HepG2 (cell line): ENCODE measurements around the gene CHAF1A. TPM values are rescaled to one million over a fixed set of nuclear protein-coding genes. Genes with fewer than 3 reads are reported as not detected.

ENCODE experiments used
- ATAC-seq: fragments of 200-7000 bp; cut with Tn5 transposase; 3 replicates; pipeline ENCODE4 v1.9.1; 2020; ENCODE audit warnings: mild to moderate bottlenecking, moderate library complexity
- BruUV-seq: library from RNA; stranded (reverse); fragments of 400-500 nt; replicated peaks from 2 replicates; lab custom pipeline; 2021; lab: Mats Ljungman, UMichigan
- CTCF ChIA-PET: fragments of 300-600 bp; formaldehyde crosslinking; extraction: SDS; loops from one replicate; lab custom pipeline; 2021; ENCODE audit warnings: low total read pairs, inconsistent platforms, low intra/inter-chr PET ratio; lab: Yijun Ruan, JAX
- POLR2A ChIA-PET: fragments of 350-600 bp; sonication (Branson Sonifier 250); formaldehyde crosslinking; loops from one replicate; lab custom pipeline; 2020; ENCODE audit warnings: antibody characterized with exemption, inconsistent platforms; lab: Yijun Ruan, JAX
- DNase-seq: peaks from one replicate; pipeline ENCODE4 v3.0.0-alpha.2; 2015; ENCODE audit warnings: low spot score
- FAIRE-seq: peaks from 3 replicates; lab custom pipeline; 2011; peaks lifted over from hg19 to GRCh38; lab: Jason Lieb, UNC
- H2AFZ ChIP-seq: one replicate; pipeline ENCODE4 v1.6.1; 2011; ENCODE audit warnings: low read length, inconsistent platforms
- H3K27ac ChIP-seq: fragments of 300-600 bp; 3 replicates; pipeline ENCODE4 v1.8.0; 2011; ENCODE audit warnings: mixed run types, mild to moderate bottlenecking, mixed read lengths, low read length, inconsistent platforms; ENCODE audit not compliant: insufficient read depth; ENCODE audit errors: extremely low read length
- H3K27me3 ChIP-seq, 2 experiments: fragments of 200-600 bp in 1 of 2; 2 replicates in 1 of 2; 3 replicates in 1 of 2; pipeline versions ENCODE4 v1.6.0 to v1.8.0; 2011; ENCODE audit warnings: low read length in 2 of 2, mild to moderate bottlenecking in 2 of 2, moderate library complexity in 2 of 2, inconsistent platforms in 1 of 2; ENCODE audit not compliant: insufficient read depth in 2 of 2, control insufficient read depth in 1 of 2
- H3K36me3 ChIP-seq, 2 experiments: fragments of 200-600 bp in 1 of 2; replicated peaks in 1 of 2; 2 replicates in 1 of 2; 3 replicates in 1 of 2; pipeline versions ENCODE4 v1.5.1 to v1.8.0; 2011; ENCODE audit warnings: low read length in 2 of 2, inconsistent platforms in 1 of 2; ENCODE audit not compliant: insufficient read depth in 2 of 2, control insufficient read depth in 1 of 2
- H3K4me1 ChIP-seq: 2 replicates; pipeline ENCODE4 v1.5.1; 2012; ENCODE audit warnings: low read length, inconsistent platforms; ENCODE audit not compliant: insufficient read depth
- H3K4me2 ChIP-seq: 2 replicates; pipeline ENCODE4 v1.6.0; 2011; ENCODE audit warnings: low read depth, low read length, inconsistent platforms
- H3K4me3 ChIP-seq, 3 experiments: fragments of 200-600 bp in 1 of 3; sonication (generic), shearing (Covaris generic) in 1 of 3; replicated peaks in 1 of 3; 2 replicates each; pipeline ENCODE4 v1.5.1; 2011 to 2016; ENCODE audit warnings: low read length in 3 of 3, inconsistent platforms in 2 of 3, low read depth in 2 of 3, mild to moderate bottlenecking in 2 of 3, control low read depth in 1 of 3, mixed read lengths in 1 of 3; ENCODE audit not compliant: insufficient read depth in 1 of 3
- H3K79me2 ChIP-seq: one replicate; pipeline ENCODE4 v1.6.1; 2011; ENCODE audit warnings: low read length, inconsistent platforms; ENCODE audit not compliant: insufficient read depth
- H3K9ac ChIP-seq: 2 replicates; pipeline ENCODE4 v1.6.0; 2011; ENCODE audit warnings: mild to moderate bottlenecking, low read depth, low read length, inconsistent platforms; ENCODE audit not compliant: insufficient read depth
- H3K9me3 ChIP-seq: 2 replicates; pipeline ENCODE4 v1.5.1; 2012; ENCODE audit warnings: mild to moderate bottlenecking, low read length
- H4K20me1 ChIP-seq: 2 replicates; pipeline ENCODE4 v1.6.0; 2011; ENCODE audit warnings: inconsistent platforms, mild to moderate bottlenecking, low read length, moderate library complexity; ENCODE audit not compliant: insufficient read depth
- CAMTA2 ChIP-seq: sonication (generic); formaldehyde crosslinking; IDR thresholded peaks from 2 replicates; pipeline ENCODE4 v1.4.0; 2020; ENCODE audit warnings: mild to moderate bottlenecking, missing genetic modification reagents, borderline replicate concordance
- HINFP ChIP-seq: sonication (generic); formaldehyde crosslinking; IDR thresholded peaks from 2 replicates; pipeline ENCODE4 v1.4.0; 2020; ENCODE audit warnings: low read depth, mild to moderate bottlenecking, missing genetic modification reagents
- MXD1 ChIP-seq: sonication (generic); formaldehyde crosslinking; IDR thresholded peaks from 2 replicates; pipeline ENCODE4 v1.4.0; 2020; ENCODE audit warnings: mild to moderate bottlenecking, missing genetic modification reagents
- NFE2L1 ChIP-seq: sonication (generic); formaldehyde crosslinking; IDR thresholded peaks from 2 replicates; pipeline ENCODE4 v1.4.0; 2020; ENCODE audit warnings: missing genetic modification reagents, mild to moderate bottlenecking, borderline replicate concordance
- PAF1 ChIP-seq: IDR thresholded peaks from 2 replicates; pipeline ENCODE4 v1.6.1; 2016; ENCODE audit warnings: missing genetic modification reagents, missing compliant biosample characterization
- RBFOX2 ChIP-seq: fragments of 200-400 bp; formaldehyde crosslinking; IDR thresholded peaks from 2 replicates; pipeline ENCODE4 v1.6.1; 2017; ENCODE audit warnings: low read depth, mild to moderate bottlenecking, low read length
- REXO4 ChIP-seq: sonication (generic); formaldehyde crosslinking; IDR thresholded peaks from 2 replicates; pipeline ENCODE4 v1.8.0; 2022; ENCODE audit warnings: missing genetic modification reagents, mild to moderate bottlenecking, borderline replicate concordance
- SALL2 ChIP-seq: sonication (generic); formaldehyde crosslinking; IDR thresholded peaks from 2 replicates; pipeline ENCODE4 v1.8.1; 2023; ENCODE audit warnings: mild to moderate bottlenecking, missing genetic modification reagents, inconsistent platforms
- SNAPC4 ChIP-seq: sonication (generic); formaldehyde crosslinking; IDR thresholded peaks from 2 replicates; pipeline ENCODE4 v1.4.0; 2020; ENCODE audit warnings: mild to moderate bottlenecking, missing genetic modification reagents
- TERF1 ChIP-seq: sonication (generic); formaldehyde crosslinking; IDR thresholded peaks from 2 replicates; pipeline ENCODE4 v1.8.0; 2022; ENCODE audit warnings: mild to moderate bottlenecking, missing genetic modification reagents, moderate library complexity
- ZNF136 ChIP-seq: sonication (generic); formaldehyde crosslinking; IDR thresholded peaks from 2 replicates; pipeline ENCODE4 v1.8.1; 2022; ENCODE audit warnings: low read depth, mild to moderate bottlenecking, moderate library complexity, missing genetic modification reagents
- ZNF234 ChIP-seq: sonication (generic); formaldehyde crosslinking; conservative IDR thresholded peaks from 2 replicates; pipeline ENCODE4 v1.5.1; 2020; ENCODE audit warnings: mild to moderate bottlenecking, missing genetic modification reagents
- ZNF556 ChIP-seq: sonication (generic); formaldehyde crosslinking; IDR thresholded peaks from 2 replicates; pipeline ENCODE4 v1.4.0; 2020; ENCODE audit warnings: mild to moderate bottlenecking, missing genetic modification reagents, borderline replicate concordance
- WGBS: methylation state at CpG from one replicate; pipeline ENCODE4 v1.1.6; 2017; ENCODE audit warnings: low lambda C conversion rate; 5-methylcytosine and 5-hydroxymethylcytosine counted together
- in situ Hi-C: cut with HindIII; loops from 2 replicates; pipeline ENCODE4 v1.10.0; 2017; ENCODE audit warnings: low pct_unique_long_range_greater_than_20kb; ENCODE audit not compliant: extremely low pct_ligation_motif_present
- intact Hi-C: fragments of 100-400 bp; cut with micrococcal nuclease; formaldehyde crosslinking; loops from one replicate; pipeline ENCODE4 v1.10.0; 2022; ENCODE audit not compliant: unreplicated experiment
- polyA plus RNA-seq, 8 experiments: library from polyadenylated mRNA; depleted of rRNA in 3 of 8; stranded (reverse) in 7 of 8; unstranded in 1 of 8; fragments of >200 nt; fragmentation: Illumina TruSeq in 4 of 8; extraction: Trizol in 4 of 8; gene quantifications; 2 replicates each; pipeline versions ENCODE4 v1.2.1 to v1.2.3, GENCODE V29; 2011 to 2016; ENCODE audit warnings: low read depth in 4 of 8, missing spikeins in 1 of 8, mixed read lengths in 1 of 8; ENCODE audit not compliant: insufficient read depth in 1 of 8
- total RNA-seq, 5 experiments: library from RNA; depleted of rRNA; stranded (reverse); fragments of >200 nt; fragmentation: Illumina TruSeq; extraction: Trizol; gene quantifications; 2 replicates each; pipeline ENCODE4 v1.2.3, GENCODE V29; 2016; ENCODE audit warnings: low read depth in 1 of 5
- TF ChIP-seq, protein P1 (sequence below): sonication (generic); formaldehyde crosslinking; IDR thresholded peaks from 2 replicates; pipeline ENCODE4 v1.5.0; 2020; ENCODE audit warnings: missing genetic modification reagents, mild to moderate bottlenecking, borderline replicate concordance

Gene CHAF1A
- total and polyA plus RNA-seq, 2 of the 13 experiments (the other 11 are each of a cell fraction or from before 2014, with no cell fraction given) = 11.0 to 34.8 TPM

DNA sequence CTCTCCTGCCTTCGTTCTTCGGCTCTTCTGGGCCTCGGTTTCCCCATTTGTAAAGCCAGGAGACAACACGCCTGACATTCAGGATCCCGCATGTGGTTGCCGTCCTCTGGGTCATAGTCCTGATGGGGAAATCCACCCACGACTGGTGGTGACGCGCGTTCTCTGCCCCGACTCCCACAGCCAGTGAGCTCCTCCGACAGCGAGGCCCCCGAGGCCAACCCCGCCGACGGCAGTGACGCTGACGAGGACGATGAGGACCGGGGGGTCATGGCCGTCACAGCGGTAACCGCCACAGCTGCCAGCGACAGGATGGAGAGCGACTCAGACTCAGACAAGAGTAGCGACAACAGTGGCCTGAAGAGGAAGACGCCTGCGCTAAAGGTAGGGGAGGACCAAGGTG, 86.1 kb downstream of the CHAF1A start (continued):
- TF ChIP-seq RBFOX2 (0 out of 2 replicates have a peak, but pooled peaks have one; percentile 24), CAMTA2 (no peak), HINFP (CRISPR knock-in tag) (no peak)
- TF ChIP-seq, all 625 proteins: peak for 2

DNA sequence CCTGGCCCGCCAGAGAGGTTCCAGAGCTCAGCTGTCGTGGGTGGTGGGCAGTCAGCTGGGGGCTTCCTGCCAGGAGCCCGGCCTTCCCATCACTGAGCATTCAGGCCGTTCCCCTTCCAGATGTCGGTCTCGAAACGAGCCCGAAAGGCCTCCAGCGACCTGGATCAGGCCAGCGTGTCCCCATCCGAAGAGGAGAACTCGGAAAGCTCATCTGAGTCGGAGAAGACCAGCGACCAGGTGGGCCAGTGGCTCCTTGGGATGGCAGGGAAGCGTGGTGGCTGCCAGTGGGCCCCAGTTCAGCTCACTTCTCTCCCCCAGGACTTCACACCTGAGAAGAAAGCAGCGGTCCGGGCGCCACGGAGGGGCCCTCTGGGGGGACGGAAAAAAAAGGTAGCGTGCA, 89.0 kb downstream of the CHAF1A start:
- H3K36me3 ChIP-seq = peaks cover 27 to 54% of the 10 kb centered on the region in 2 experiments
- no peaks in the 10 kb centered on the region for H3K9me3 ChIP-seq
- intact Hi-C loops (no loop called here), in situ Hi-C loops (no loop called here)
- FAIRE-seq = no peak
- POLR2A ChIA-PET = no interaction called here
- no peak for DNase-seq
- no peaks in the 10 kb centered on the region; a peak in 1 of 5 replicates for H3K27me3 ChIP-seq
- no TSS peak for BruUV-seq
- no peak overlapping the region for H3K9ac ChIP-seq
- no peaks in the 10 kb centered on the region for H3K4me1 ChIP-seq
- CTCF ChIA-PET = no interaction called here
- H3K4me3 ChIP-seq = no peak overlapping the region
- H4K20me1 ChIP-seq = no peaks in the 10 kb centered on the region
- no peak for ATAC-seq
- no peaks in the 10 kb centered on the region for H3K79me2 ChIP-seq
- no peak overlapping the region for H2AFZ ChIP-seq
- 96% methylated on average over 18 of the region's 21 CpGs for WGBS
- H3K27ac ChIP-seq = no peak overlapping the region
- H3K4me2 ChIP-seq = no peak overlapping the region
- TF ChIP-seq NFE2L1 (no peak), REXO4 (no peak), ZNF556 (no peak), PAF1 (no peak), ZNF234 (CRISPR knock-in tag) (no peak), TERF1 (CRISPR knock-in tag) (no peak), ZNF136 (CRISPR knock-in tag) (no peak), SNAPC4 (CRISPR knock-in tag) (no peak), SALL2 (CRISPR knock-in tag) (no peak), MXD1 (CRISPR knock-in tag) (no peak)
- TF ChIP-seq, protein P1, sequence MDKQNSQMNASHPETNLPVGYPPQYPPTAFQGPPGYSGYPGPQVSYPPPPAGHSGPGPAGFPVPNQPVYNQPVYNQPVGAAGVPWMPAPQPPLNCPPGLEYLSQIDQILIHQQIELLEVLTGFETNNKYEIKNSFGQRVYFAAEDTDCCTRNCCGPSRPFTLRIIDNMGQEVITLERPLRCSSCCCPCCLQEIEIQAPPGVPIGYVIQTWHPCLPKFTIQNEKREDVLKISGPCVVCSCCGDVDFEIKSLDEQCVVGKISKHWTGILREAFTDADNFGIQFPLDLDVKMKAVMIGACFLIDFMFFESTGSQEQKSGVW (CRISPR knock-in tag) = no peak
